ENCODE measurements around the gene XYLB.

The XYLB gene

DNA sequence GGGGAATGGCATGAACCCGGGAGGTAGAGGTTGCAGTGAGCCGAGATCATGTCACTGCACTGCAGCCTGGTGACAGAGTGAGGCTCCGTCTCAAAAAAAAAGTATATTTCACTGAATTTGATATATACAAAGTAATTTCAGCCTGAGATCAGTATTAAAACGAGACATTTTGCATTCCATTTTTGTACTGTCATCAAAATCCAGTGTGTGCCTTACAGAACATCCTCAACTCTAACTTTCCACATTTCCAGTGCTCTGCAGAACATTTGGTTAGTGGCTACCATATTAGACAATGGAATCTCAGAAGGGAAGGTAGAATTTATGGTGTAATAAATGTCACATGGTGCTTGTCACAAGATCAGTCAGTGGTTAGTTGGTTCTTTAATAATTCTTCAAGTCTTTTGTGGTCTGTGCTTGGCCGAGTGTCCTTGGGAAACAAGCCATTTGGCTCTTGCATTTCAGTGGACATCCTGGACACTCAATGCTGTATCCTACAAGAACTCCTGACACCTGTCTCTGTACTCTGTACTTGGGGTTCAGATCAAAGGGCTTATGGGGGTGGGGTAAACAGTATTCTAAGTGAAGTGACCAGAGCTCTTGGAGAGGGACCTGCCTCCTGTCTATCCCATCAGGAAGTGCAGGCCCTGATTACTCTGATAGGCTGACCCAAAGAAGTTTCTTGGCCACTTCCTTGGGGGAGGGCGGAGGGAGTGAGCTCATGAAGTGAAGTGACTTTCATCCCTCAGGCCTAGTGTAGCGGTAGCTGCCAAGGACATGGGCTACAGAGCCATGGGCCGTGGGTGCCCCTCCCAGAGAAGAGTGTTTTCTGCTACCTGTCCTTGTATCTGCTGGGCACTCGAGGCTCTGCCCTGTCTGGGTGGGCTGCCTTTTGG lies 110.8 kb downstream of the XYLB start:
- DNase-seq, result no peak

DNA sequence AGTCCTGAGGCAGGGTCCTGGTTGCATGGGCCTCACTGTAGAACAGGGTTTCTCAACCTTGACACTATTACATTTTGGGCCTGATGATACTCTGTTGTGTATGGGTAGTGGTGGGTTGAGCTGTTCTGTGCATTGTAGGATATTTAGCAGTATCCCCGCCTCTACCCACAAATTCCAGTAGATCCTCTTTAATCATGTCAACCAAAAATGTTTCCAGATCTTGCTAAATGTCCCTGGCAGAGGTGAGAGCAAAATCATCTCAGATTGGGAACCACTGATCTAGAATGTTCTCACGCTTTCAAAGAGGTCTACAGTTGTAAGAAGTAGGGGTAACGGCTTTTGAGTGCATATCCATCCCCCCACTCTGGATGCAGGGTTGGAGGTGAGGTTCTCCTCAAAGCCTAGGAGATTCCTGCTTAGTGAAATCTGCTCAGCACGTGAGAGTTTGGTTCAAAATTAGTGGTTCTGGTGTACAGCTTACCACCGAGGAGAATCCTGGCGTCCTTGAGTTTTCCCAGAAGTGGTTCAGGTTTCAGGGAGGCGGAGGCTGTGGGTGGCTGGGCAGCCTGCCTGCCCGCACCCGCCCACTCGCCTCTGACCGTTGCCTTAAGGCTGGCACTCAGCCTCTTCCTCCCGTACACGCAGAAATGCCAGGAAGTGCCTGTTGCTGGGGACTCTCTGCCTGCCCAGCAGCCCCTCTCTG lies 112.4 kb downstream of the XYLB start:
- no peak for DNase-seq

DNA sequence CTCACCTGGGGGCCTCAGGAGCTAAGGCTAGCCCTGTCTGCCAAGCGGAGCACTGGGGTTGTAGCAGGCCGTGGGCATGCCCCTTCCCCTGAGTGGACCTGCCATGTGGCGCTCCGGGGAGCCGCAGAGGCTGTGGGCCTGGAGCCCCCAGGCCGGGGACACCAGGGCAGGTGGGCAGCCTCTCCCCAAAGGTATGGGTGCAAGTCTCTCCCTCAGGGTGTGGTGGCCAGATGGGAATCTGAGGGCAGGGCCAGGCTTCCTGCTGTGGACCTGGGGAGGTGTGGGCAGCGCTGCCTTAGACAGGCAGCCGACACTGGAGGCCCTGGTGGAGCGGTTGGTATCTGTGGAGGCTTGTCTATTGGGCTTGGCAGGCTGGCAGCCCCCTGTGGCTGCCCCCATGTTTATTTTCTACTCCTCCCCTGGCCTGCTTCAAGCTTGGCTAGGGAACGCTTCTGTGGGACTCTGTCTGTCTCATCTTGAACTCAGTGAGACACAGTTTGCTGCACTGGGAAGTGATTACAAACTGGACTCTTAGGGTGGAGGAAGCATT lies 113.0 kb downstream of the XYLB start:
- DNase-seq, result no peak

DNA sequence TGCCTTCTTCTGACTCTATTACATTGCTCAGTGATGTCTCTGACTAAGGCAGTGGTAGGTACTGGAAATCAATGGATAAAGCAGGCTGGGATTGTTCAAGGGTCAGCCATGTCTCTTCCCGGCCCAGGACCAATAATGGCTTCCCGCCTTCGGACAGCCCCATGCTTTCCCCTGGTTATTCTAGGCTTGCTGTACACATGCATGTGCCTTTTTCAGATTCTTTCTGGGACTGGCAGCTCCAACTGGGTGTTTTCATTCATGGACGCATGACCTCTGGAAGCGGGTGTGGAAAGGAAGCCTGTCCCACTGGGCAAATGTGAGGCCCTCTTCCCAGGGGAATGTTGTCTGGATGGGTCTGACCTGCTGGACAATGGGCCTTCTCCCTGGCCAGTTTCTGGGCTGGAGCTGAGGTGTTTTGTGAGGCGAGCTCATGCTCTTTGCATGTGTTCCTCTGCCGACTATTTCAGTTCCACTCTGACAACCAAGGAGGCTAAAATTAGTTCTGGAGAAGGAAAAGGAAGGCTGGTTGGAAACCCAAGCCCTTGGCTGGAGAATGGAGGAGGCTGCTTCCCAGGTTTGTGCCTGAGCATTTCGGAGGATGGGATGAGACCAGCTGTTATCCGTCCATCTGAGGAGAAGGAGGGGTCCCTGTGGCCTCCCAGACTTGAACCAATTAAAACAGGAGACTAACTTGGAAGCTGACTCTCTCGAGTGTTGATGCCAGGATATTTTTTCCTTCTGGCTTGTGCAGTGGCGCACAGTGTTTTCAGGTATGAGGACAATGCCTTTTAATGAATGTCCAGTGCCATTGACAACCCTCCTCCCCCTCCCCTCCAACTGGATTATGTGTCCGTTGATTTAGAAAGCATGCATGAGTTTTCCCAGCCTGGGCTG lies 114.0 kb downstream of the XYLB start:
- no peak for DNase-seq

Measured in NCI-H1436 treated with DMSO at 0.1 percent for 48 hours (cell line).